HUES64 (cell line): ENCODE measurements around the gene DCAF10.

ENCODE experiments used
- H3K27ac ChIP-seq: 2 replicates; pipeline ENCODE4 v1.7.0; 2013; ENCODE audit warnings: low read depth, low read length, inconsistent platforms
- H3K27me3 ChIP-seq: 2 replicates; pipeline ENCODE4 v1.6.1; 2013; ENCODE audit warnings: mild to moderate bottlenecking, low read length; ENCODE audit not compliant: insufficient read depth
- H3K36me3 ChIP-seq: 2 replicates; pipeline ENCODE4 v1.6.1; 2013; ENCODE audit warnings: mild to moderate bottlenecking, low read length; ENCODE audit not compliant: insufficient read depth
- H3K4me1 ChIP-seq: 2 replicates; pipeline ENCODE4 v1.6.1; 2013; ENCODE audit warnings: mild to moderate bottlenecking, low read length, moderate library complexity; ENCODE audit not compliant: insufficient read depth
- H3K4me3 ChIP-seq: 2 replicates; pipeline ENCODE4 v1.5.1; 2013; ENCODE audit warnings: mild to moderate bottlenecking, low read length, moderate library complexity
- H3K9ac ChIP-seq: 2 replicates; pipeline ENCODE4 v1.6.1; 2013; ENCODE audit warnings: mild to moderate bottlenecking, low read depth, low read length
- H3K9me3 ChIP-seq: 2 replicates; pipeline ENCODE4 v1.6.1; 2013; ENCODE audit warnings: low read depth, low read length; ENCODE audit not compliant: insufficient read depth
- WGBS: fragments of 150-250, 120-280 bp; methylation state at CpG from one replicate; pipeline ENCODE4 v1.1.7; 2013; ENCODE audit warnings: missing lambda C conversion rate; 5-methylcytosine and 5-hydroxymethylcytosine counted together

DCAF10 gene

GRCh38 chr9:37769306-37769705 is 31.3 kb upstream of the DCAF10 start:
- Histone ChIP-seq H3K27me3 (no peaks in the 10 kb centered on the region), H3K9me3 (no peaks in the 10 kb centered on the region), H3K4me3 (no peak overlapping the region), H3K4me1 (no peaks in the 10 kb centered on the region), H3K36me3 (peaks cover 25% of the 10 kb centered on the region), H3K9ac (no peak overlapping the region), H3K27ac (no peak overlapping the region)
- 83% methylated on average over 5 of the region's 5 CpGs for WGBS

- Histone ChIP-seq H3K27ac (no peak overlapping the region), H3K9me3 (no peaks in the 10 kb centered on the region), H3K27me3 (no peaks in the 10 kb centered on the region), H3K9ac (no peak overlapping the region), H3K4me1 (no peaks in the 10 kb centered on the region), H3K36me3 (peaks cover 29% of the 10 kb centered on the region), H3K4me3 (no peak overlapping the region)
- WGBS = 99% methylated on average over 3 of the region's 3 CpGs
These were observed 30.6 kb upstream of the DCAF10 start for GRCh38 chr9:37769995-37770394.

GRCh38 chr9:37775216-37775919 is 25.2 kb upstream of the DCAF10 start:
- Histone ChIP-seq H3K9ac (no peak overlapping the region), H3K4me3 (no peak overlapping the region), H3K9me3 (no peaks in the 10 kb centered on the region), H3K27me3 (no peaks in the 10 kb centered on the region), H3K4me1 (no peaks in the 10 kb centered on the region), H3K36me3 (peaks cover 75% of the 10 kb centered on the region), H3K27ac (no peak overlapping the region)
- 89% methylated on average over 1 of the region's 1 CpG for WGBS

- 96% methylated on average over 5 of the region's 5 CpGs for WGBS
- Histone ChIP-seq H3K27me3 (no peaks in the 10 kb centered on the region), H3K9ac (no peak overlapping the region), H3K36me3 (peaks cover 82% of the 10 kb centered on the region), H3K27ac (no peak overlapping the region), H3K4me3 (no peak overlapping the region), H3K4me1 (no peaks in the 10 kb centered on the region), H3K9me3 (no peaks in the 10 kb centered on the region)
These were observed 24.3 kb upstream of the DCAF10 start for GRCh38 chr9:37776328-37776727.

GRCh38 chr9:37778534-37778933 is 22.1 kb upstream of the DCAF10 start:
- Histone ChIP-seq H3K9me3 (no peaks in the 10 kb centered on the region), H3K36me3 (peaks cover 87% of the 10 kb centered on the region), H3K4me1 (no peaks in the 10 kb centered on the region), H3K9ac (no peak overlapping the region), H3K27me3 (no peaks in the 10 kb centered on the region), H3K4me3 (no peak overlapping the region), H3K27ac (no peak overlapping the region)
- 97% methylated on average over 2 of the region's 2 CpGs for WGBS

GRCh38 chr9:37784291-37784615 is 16.3 kb upstream of the DCAF10 start:
- peaks cover 5% of the 10 kb centered on the region; the same call in 1 of the 2 replicates for H3K4me1 ChIP-seq
- H3K27ac ChIP-seq = peak overlapping the region; percentile 89; the same call in 1 of the 2 replicates
- peaks cover 47% of the 10 kb centered on the region for H3K36me3 ChIP-seq
- H3K27me3 ChIP-seq = peaks cover 3% of the 10 kb centered on the region; the same call in 1 of the 2 replicates
- H3K9ac ChIP-seq = peak overlapping the region; percentile 95
- no peaks in the 10 kb centered on the region for H3K9me3 ChIP-seq
- WGBS = under 1% methylated on average over 6 of the region's 6 CpGs
- H3K4me3 ChIP-seq = peak overlapping the region; percentile 98

GRCh38 chr9:37784616-37785483 is 15.7 kb upstream of the DCAF10 start, which contains the start of gene EXOSC3:
TSS of gene EXOSC3 (minus strand) at chr9:37785064. CDS start at chr9:37785044, 20 bp downstream.
- Histone ChIP-seq H3K9ac (peak within 1 kb of the TSS; percentile 95), H3K4me3 (peak within 1 kb of the TSS; percentile 98), H3K4me1 (peaks cover 5% of the 10 kb centered on the region; the same call in 1 of the 2 replicates), H3K9me3 (no peaks in the 10 kb centered on the region), H3K27ac (peak within 1 kb of the TSS; percentile 89; the same call in 1 of the 2 replicates), H3K36me3 (peaks cover 41% of the 10 kb centered on the region), H3K27me3 (peaks cover 6% of the 10 kb centered on the region; the same call in 1 of the 2 replicates)
- WGBS = under 1% methylated on average over 73 of the region's 73 CpGs

- Histone ChIP-seq H3K4me3 (no peak overlapping the region), H3K27me3 (peaks cover 13% of the 10 kb centered on the region; the same call in 1 of the 2 replicates), H3K9me3 (no peaks in the 10 kb centered on the region), H3K36me3 (peaks cover 19% of the 10 kb centered on the region), H3K4me1 (peaks cover 5% of the 10 kb centered on the region; the same call in 1 of the 2 replicates), H3K9ac (no peak overlapping the region), H3K27ac (no peak overlapping the region)
- WGBS = 96% methylated on average over 45 of the region's 45 CpGs
These were observed 13.5 kb upstream of the DCAF10 start for GRCh38 chr9:37787059-37787458.

GRCh38 chr9:37788332-37788731 is 12.3 kb upstream of the DCAF10 start:
- Histone ChIP-seq H3K4me1 (peaks cover 5% of the 10 kb centered on the region; the same call in 1 of the 2 replicates), H3K9ac (no peak overlapping the region), H3K27ac (no peak overlapping the region), H3K27me3 (peaks cover 24% of the 10 kb centered on the region; the same call in 1 of the 2 replicates), H3K36me3 (peaks cover 6% of the 10 kb centered on the region), H3K9me3 (no peaks in the 10 kb centered on the region), H3K4me3 (no peak overlapping the region)
- WGBS = 89% methylated on average over 6 of the region's 6 CpGs

GRCh38 chr9:37790096-37790495 is 10.5 kb upstream of the DCAF10 start:
- Histone ChIP-seq H3K9me3 (no peaks in the 10 kb centered on the region), H3K27me3 (peaks cover 32% of the 10 kb centered on the region; the same call in 1 of the 2 replicates), H3K9ac (no peak overlapping the region), H3K27ac (no peak overlapping the region), H3K4me1 (no peaks in the 10 kb centered on the region), H3K36me3 (no peaks in the 10 kb centered on the region), H3K4me3 (no peak overlapping the region)
- 87% methylated on average over 2 of the region's 2 CpGs for WGBS

GRCh38 chr9:37792122-37792521 is 8.5 kb upstream of the DCAF10 start:
- WGBS = 87% methylated on average over 3 of the region's 5 CpGs
- Histone ChIP-seq H3K27me3 (peaks cover 36% of the 10 kb centered on the region; the same call in 1 of the 2 replicates), H3K36me3 (no peaks in the 10 kb centered on the region), H3K4me1 (no peaks in the 10 kb centered on the region), H3K27ac (no peak overlapping the region), H3K4me3 (no peak overlapping the region), H3K9ac (no peak overlapping the region), H3K9me3 (no peaks in the 10 kb centered on the region)
